OCI-LY3 (cell line): Measurements from ENCODE around the gene GFOD1.

Source experiments
- H2AFZ ChIP-seq: fragments of 200-600, 300-600 bp; shearing (Covaris generic); 2 replicates; pipeline ENCODE4 v1.6.0; 2014; ENCODE audit warnings: antibody characterized with exemption, low read depth, low read length
- H3K27ac ChIP-seq: fragments of 200-600, 300-600 bp; sonication (generic); 2 replicates; pipeline ENCODE4 v1.5.1; 2014; ENCODE audit warnings: mild to moderate bottlenecking, low read length, moderate library complexity, mixed read lengths
- H3K27me3 ChIP-seq: fragments of 200-600, 300-600 bp; sonication (generic); 2 replicates; pipeline ENCODE4 v1.6.1; 2014; ENCODE audit warnings: low read depth, low read length, mixed read lengths
- H3K36me3 ChIP-seq: fragments of 200-600, 300-600 bp; sonication (generic); replicated peaks from 2 replicates; pipeline ENCODE3; 2014; ENCODE audit warnings: low read depth, low read length, mixed read lengths
- H3K4me1 ChIP-seq: fragments of 300-600, 200-600 bp; sonication (generic); 2 replicates; pipeline ENCODE4 v1.6.1; 2014; ENCODE audit warnings: low read length, mixed read lengths
- H3K4me2 ChIP-seq: fragments of 200-600, 300-600 bp; sonication (generic); 2 replicates; pipeline ENCODE4 v1.6.1; 2014; ENCODE audit warnings: low read length, mixed read lengths
- H3K4me3 ChIP-seq: fragments of 300-600, 200-600 bp; sonication (generic); 2 replicates; pipeline ENCODE4 v1.5.1; 2014; ENCODE audit warnings: antibody characterized with exemption, mild to moderate bottlenecking, low read length, moderate library complexity
- H3K79me2 ChIP-seq: fragments of 300-600, 200-600 bp; shearing (Covaris generic); 2 replicates; pipeline ENCODE4 v1.6.1; 2014; ENCODE audit warnings: mild to moderate bottlenecking, low read length, mixed read lengths
- H3K9ac ChIP-seq: fragments of 300-600, 200-600 bp; shearing (Covaris generic); 2 replicates; pipeline ENCODE4 v1.6.0; 2014; ENCODE audit warnings: mild to moderate bottlenecking, low read length, moderate library complexity
- H3K9me3 ChIP-seq: fragments of 200-600, 300-600 bp; shearing (Covaris generic); 2 replicates; pipeline ENCODE4 v1.6.1; 2014; ENCODE audit warnings: low read length, mixed read lengths; ENCODE audit not compliant: insufficient read depth
- H4K20me1 ChIP-seq: fragments of 200-600, 300-600 bp; sonication (generic); 2 replicates; pipeline ENCODE4 v1.6.1; 2016; ENCODE audit warnings: low read length, mixed read lengths; ENCODE audit not compliant: insufficient read depth
- EZH2phosphoT487 ChIP-seq: fragments of 200-600 bp; shearing (Covaris generic); IDR thresholded peaks from 2 replicates; pipeline ENCODE4 v1.6.1; 2018; ENCODE audit warnings: antibody characterized with exemption, mixed run types, low read depth
- TF ChIP-seq, protein P1 (sequence below): fragments of 200-600, 300-600 bp; sonication (generic); IDR thresholded peaks from 2 replicates; pipeline ENCODE4 v1.5.1; 2014; ENCODE audit warnings: antibody characterized with exemption, low read length, low read depth

GFOD1 gene

DNA sequence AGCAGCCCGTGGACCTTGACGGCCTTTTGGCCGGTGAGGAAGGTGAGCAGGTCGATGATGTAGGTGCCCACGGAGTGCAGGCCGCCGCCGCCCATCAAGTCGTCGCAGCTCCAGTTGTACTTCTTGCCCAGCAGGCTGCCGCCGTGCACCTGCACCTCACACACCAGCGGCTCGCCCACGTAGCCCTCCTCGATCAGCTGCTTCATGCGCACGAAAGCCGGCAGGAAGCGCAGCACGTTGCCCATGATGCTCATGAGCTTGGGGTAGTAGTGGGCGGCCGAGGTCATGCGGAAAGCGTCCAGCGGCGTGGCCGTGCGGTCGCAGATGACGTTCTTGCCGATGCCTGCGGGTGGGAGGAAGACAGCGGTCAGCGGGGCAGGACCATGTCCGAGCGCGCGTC is 122.1 kb downstream of the GFOD1 start:
- H4K20me1 ChIP-seq: no peaks in the 10 kb centered on the region
- H3K79me2 ChIP-seq: no peaks in the 10 kb centered on the region
- H3K9ac ChIP-seq: no peak overlapping the region
- H3K4me2 ChIP-seq: no peak overlapping the region
- H3K4me3 ChIP-seq: no peak overlapping the region
- TF ChIP-seq, protein P1, sequence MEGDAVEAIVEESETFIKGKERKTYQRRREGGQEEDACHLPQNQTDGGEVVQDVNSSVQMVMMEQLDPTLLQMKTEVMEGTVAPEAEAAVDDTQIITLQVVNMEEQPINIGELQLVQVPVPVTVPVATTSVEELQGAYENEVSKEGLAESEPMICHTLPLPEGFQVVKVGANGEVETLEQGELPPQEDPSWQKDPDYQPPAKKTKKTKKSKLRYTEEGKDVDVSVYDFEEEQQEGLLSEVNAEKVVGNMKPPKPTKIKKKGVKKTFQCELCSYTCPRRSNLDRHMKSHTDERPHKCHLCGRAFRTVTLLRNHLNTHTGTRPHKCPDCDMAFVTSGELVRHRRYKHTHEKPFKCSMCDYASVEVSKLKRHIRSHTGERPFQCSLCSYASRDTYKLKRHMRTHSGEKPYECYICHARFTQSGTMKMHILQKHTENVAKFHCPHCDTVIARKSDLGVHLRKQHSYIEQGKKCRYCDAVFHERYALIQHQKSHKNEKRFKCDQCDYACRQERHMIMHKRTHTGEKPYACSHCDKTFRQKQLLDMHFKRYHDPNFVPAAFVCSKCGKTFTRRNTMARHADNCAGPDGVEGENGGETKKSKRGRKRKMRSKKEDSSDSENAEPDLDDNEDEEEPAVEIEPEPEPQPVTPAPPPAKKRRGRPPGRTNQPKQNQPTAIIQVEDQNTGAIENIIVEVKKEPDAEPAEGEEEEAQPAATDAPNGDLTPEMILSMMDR: no peak
- no peak for TF ChIP-seq EZH2phosphoT487
- no peaks in the 10 kb centered on the region for H3K27me3 ChIP-seq
- no peaks in the 10 kb centered on the region for H3K36me3 ChIP-seq
- no peak overlapping the region for H3K27ac ChIP-seq
- H2AFZ ChIP-seq: no peak overlapping the region
- no peaks in the 10 kb centered on the region for H3K4me1 ChIP-seq
- no peaks in the 10 kb centered on the region for H3K9me3 ChIP-seq

GRCh38 chr6:13364842-13365241 is 122.6 kb downstream of the GFOD1 start:
- no peak overlapping the region for H3K4me2 ChIP-seq
- no peaks in the 10 kb centered on the region for H3K9me3 ChIP-seq
- H3K4me1 ChIP-seq: no peaks in the 10 kb centered on the region
- TF ChIP-seq EZH2phosphoT487: no peak
- TF ChIP-seq, protein P1: no peak
- H4K20me1 ChIP-seq: no peaks in the 10 kb centered on the region
- H3K36me3 ChIP-seq: no peaks in the 10 kb centered on the region
- no peaks in the 10 kb centered on the region for H3K79me2 ChIP-seq
- H2AFZ ChIP-seq: no peak overlapping the region
- no peak overlapping the region for H3K9ac ChIP-seq
- no peaks in the 10 kb centered on the region for H3K27me3 ChIP-seq
- H3K4me3 ChIP-seq: no peak overlapping the region
- H3K27ac ChIP-seq: no peak overlapping the region

DNA sequence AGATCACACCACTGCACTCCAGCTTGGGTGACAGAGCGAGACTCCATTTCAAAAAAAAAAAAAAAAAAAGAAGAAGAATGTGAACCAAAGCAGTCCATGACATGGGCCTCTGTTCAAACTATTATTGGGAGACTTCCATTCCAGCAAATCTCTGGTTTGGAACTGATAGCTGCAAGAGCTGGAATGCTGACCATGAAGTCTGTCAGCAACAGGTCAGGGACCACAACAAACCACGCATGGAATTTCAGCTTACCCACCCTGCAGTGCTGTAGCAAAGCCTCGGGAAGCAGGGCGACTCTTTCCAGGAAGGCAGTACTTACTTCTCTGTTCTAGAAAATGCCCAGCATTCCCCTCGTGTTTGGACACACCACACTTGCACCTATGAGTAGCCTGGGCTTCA is 125.0 kb downstream of the GFOD1 start:
- no peaks in the 10 kb centered on the region for H3K4me1 ChIP-seq
- no peak for TF ChIP-seq EZH2phosphoT487
- TF ChIP-seq, protein P1: no peak

DNA sequence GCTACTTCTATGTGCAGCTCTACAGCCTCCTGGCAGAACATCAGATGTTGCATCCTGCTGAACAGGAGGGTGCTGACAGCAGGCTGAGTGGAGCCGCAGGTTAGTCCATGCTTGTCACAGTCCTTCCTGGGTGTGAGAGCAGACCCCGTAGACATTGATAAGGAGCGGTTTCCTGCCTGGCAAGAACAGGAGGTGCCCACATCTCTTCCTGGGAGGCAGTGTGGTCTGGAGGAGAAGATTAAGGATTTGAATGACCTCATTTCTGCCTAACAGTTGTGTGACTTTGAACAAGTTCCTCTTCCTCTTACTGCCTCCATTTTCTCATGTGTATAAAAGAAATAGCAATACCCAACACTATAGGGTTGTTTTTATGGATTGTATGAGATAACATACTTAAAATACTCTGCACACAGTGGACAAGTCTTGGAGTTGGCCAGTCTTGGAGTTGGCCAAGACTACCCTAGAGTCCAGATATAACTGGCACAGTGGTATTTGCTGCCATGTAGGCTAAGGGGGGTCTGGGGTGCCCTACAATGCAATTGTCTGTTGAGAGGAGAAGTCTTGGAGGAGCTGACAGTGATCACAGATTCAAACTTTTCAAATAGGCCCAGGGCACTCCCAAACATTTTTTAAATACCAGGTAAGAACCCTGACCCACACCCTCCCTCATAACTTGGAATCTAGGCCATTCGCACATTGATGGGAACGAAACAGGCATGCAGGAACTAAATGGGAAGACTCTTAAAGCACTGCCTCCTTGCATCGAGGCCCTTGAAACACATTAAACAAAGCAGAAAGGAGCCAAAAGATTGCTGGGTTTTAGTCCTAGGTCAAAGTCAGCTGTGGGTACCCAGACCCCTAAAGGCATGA is 126.5 kb downstream of the GFOD1 start:
- H3K4me3 ChIP-seq: no peak overlapping the region
- no peak overlapping the region for H2AFZ ChIP-seq
- H3K4me2 ChIP-seq: no peak overlapping the region
- H3K27me3 ChIP-seq: peaks cover 3% of the 10 kb centered on the region; the same call in 1 of the 2 replicates
- H3K9me3 ChIP-seq: no peaks in the 10 kb centered on the region
- H3K27ac ChIP-seq: no peak overlapping the region
- no peaks in the 10 kb centered on the region for H3K79me2 ChIP-seq
- H3K9ac ChIP-seq: no peak overlapping the region
- H4K20me1 ChIP-seq: no peaks in the 10 kb centered on the region
- H3K36me3 ChIP-seq: no peaks in the 10 kb centered on the region
- peaks cover 13% of the 10 kb centered on the region for H3K4me1 ChIP-seq
- TF ChIP-seq EZH2phosphoT487: no peak
- TF ChIP-seq, protein P1: no peak

More for the DNA sequence above, 125.0 kb downstream of the GFOD1 start:
- no peak overlapping the region for H3K4me2 ChIP-seq
- no peaks in the 10 kb centered on the region for H3K36me3 ChIP-seq
- peaks cover 3% of the 10 kb centered on the region; the same call in 1 of the 2 replicates for H3K27me3 ChIP-seq
- H2AFZ ChIP-seq: no peak overlapping the region
- H3K9me3 ChIP-seq: no peaks in the 10 kb centered on the region
- H4K20me1 ChIP-seq: no peaks in the 10 kb centered on the region
- H3K27ac ChIP-seq: no peak overlapping the region
- no peak overlapping the region for H3K9ac ChIP-seq
- H3K79me2 ChIP-seq: no peaks in the 10 kb centered on the region
- H3K4me3 ChIP-seq: no peak overlapping the region
